Measurements from ENCODE around the gene DSCAML1.

The DSCAML1 gene

DNA sequence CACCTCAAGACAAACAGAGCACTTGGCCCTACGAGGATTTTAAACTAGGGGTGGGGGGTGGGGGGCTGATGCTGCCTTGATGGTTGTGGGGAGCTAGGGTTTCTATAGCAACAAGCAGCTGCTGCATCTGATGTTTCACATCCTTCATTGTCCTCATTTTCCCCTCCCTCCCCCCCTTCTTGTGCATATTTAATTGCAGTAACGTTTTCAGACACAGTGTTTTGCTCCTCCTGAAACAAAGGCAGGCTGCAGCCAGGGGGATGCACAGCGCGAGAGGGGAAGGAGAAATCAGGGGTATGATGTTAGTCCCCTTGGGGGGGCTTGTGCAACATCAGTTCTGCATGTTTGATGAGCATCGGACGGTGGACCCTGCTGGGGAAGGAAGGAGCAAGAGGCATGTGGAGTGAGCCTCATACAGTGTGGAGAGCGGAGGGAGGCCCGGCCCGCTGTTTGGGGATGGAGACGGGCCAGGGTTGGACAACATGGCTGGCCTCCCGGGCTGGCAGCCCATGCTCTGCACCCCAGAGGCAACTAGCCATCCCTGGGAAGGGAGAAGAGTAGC lies 261.1 kb downstream of the DSCAML1 start:
- Histone ChIP-seq H3K14ac (ENCODE audit: low read length) (peak overlapping the region; percentile 31), H3K79me1 (ENCODE audit: low read depth, low read length) (no peaks in the 10 kb centered on the region), H4K91ac (ENCODE audit: low read depth, low read length, poor library complexity) (no peak overlapping the region), H4K8ac (ENCODE audit: low read depth, low read length) (no peak overlapping the region), H3K4me3 (ENCODE audit: low read length in 2 of 2) (no peak overlapping the region), H3K9ac (ENCODE audit: low read depth, low read length, poor library complexity) (no peak overlapping the region), H2BK120ac (ENCODE audit: low read depth, low read length) (no peak overlapping the region), H3K27ac (replicated peaks; ENCODE audit: low read length) (no peak overlapping the region), H3K4me1 (ENCODE audit: control insufficient read depth in 2 of 2, insufficient read depth in 1 of 2, low read depth in 1 of 2, low read length in 2 of 2) (peaks cover 11 to 18% of the 10 kb centered on the region in 2 donors), H2BK15ac (ENCODE audit: low read length) (peak overlapping the region; percentile 45), H3K18ac (ENCODE audit: low read length) (peak overlapping the region; percentile 83), H3K9me3 (replicated peaks in 1 of 2; ENCODE audit: control insufficient read depth in 2 of 2, insufficient read depth in 1 of 2, low read depth in 1 of 2, low read length in 2 of 2) (no peaks in the 10 kb centered on the region), H2BK12ac (ENCODE audit: low read length) (no peak overlapping the region), H2BK5ac (ENCODE audit: low read length) (no peak overlapping the region), H3K4ac (ENCODE audit: low read length) (no peak overlapping the region), H2AK5ac (ENCODE audit: low read depth, low read length) (peak overlapping the region; percentile 92), H3K27me3 (ENCODE audit: control insufficient read depth in 3 of 3, insufficient read depth in 3 of 3, low read depth in 1 of 3, low read length in 3 of 3) (peaks cover 0 to 3% (median 0%) of the 10 kb centered on the region in 3 experiments), H2AFZ (ENCODE audit: low read length) (peak overlapping the region; percentile 57), H3K23ac (ENCODE audit: low read depth, low read length, poor library complexity) (peak overlapping the region; percentile 76), H3K36me3 (replicated peaks in 1 of 2; ENCODE audit: control insufficient read depth in 2 of 2, insufficient read depth in 2 of 2, low read length in 2 of 2) (no peaks in the 10 kb centered on the region), H3K4me2 (ENCODE audit: insufficient read depth, low read length, poor library complexity, severe bottlenecking) (no peak overlapping the region)
- no peak for DNase-seq (ENCODE audit: low spot score)
- no CpG with 5 or more reads among the region's 11 CpGs for WGBS, 2 donors (ENCODE audit: extremely low coverage in 2 of 2, insufficient read length in 2 of 2, insufficient replicate concordance in 1 of 2)

DNA sequence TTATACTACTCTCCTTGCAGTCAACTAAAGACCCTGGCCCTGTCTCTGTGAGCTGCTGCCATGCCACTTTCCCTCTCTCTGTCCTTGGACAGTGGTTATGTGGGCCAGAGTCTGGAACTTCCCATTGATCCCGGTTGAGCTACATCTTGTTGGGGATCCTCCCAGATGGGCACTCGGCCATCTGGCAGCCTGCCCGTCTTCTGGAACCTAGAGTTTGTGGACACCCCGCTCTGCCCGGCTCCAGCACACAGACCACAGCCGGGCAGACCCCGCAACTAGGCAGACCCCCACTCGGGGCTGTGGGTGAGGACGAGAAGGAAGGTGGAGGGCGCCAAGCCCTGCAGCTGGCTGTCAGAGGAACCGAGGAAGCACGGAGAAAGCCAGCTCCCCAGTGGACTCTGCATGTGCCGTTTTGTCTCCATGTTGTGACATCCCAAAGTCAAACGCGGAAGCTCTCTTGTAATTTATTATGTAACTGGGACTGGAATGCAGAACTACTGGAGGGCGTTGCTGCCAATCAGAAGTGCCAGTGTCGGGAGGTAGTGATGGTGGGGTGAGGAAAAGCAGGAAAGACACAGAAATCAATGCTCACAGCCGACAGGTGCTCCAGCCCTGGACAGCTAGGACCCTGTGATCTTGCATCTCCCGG lies 261.7 kb downstream of the DSCAML1 start:
- H3K18ac ChIP-seq (ENCODE audit: low read length): peak overlapping the region; percentile 70
- no peak overlapping the region for H4K8ac ChIP-seq (ENCODE audit: low read depth, low read length)
- H2BK5ac ChIP-seq (ENCODE audit: low read length): no peak overlapping the region
- H3K4ac ChIP-seq (ENCODE audit: low read length): no peak overlapping the region
- no peak overlapping the region for H4K91ac ChIP-seq (ENCODE audit: low read depth, low read length, poor library complexity)
- no peaks in the 10 kb centered on the region for H3K79me1 ChIP-seq (ENCODE audit: low read depth, low read length)
- peaks cover 11 to 18% of the 10 kb centered on the region in 2 donors for H3K4me1 ChIP-seq (ENCODE audit: control insufficient read depth in 2 of 2, insufficient read depth in 1 of 2, low read depth in 1 of 2, low read length in 2 of 2)
- H3K36me3 ChIP-seq (replicated peaks in 1 of 2; ENCODE audit: control insufficient read depth in 2 of 2, insufficient read depth in 2 of 2, low read length in 2 of 2): no peaks in the 10 kb centered on the region
- H3K9ac ChIP-seq (ENCODE audit: low read depth, low read length, poor library complexity): no peak overlapping the region
- H2AK5ac ChIP-seq (ENCODE audit: low read depth, low read length): no peak overlapping the region
- H3K23ac ChIP-seq (ENCODE audit: low read depth, low read length, poor library complexity): no peak overlapping the region
- no peak overlapping the region for H3K14ac ChIP-seq (ENCODE audit: low read length)
- H3K27me3 ChIP-seq (ENCODE audit: control insufficient read depth in 3 of 3, insufficient read depth in 3 of 3, low read depth in 1 of 3, low read length in 3 of 3): peaks cover 0 to 3% (median 0%) of the 10 kb centered on the region in 3 experiments
- DNase-seq (ENCODE audit: low spot score): no peak
- H2AFZ ChIP-seq (ENCODE audit: low read length): no peak overlapping the region
- no peak overlapping the region for H2BK12ac ChIP-seq (ENCODE audit: low read length)
- H3K4me3 ChIP-seq (ENCODE audit: low read length in 2 of 2): no peak overlapping the region
- no peak overlapping the region for H3K4me2 ChIP-seq (ENCODE audit: insufficient read depth, low read length, poor library complexity, severe bottlenecking)
- H2BK15ac ChIP-seq (ENCODE audit: low read length): no peak overlapping the region
- H3K27ac ChIP-seq (replicated peaks; ENCODE audit: low read length): no peak overlapping the region
- WGBS, 2 donors (ENCODE audit: extremely low coverage in 2 of 2, insufficient read length in 2 of 2, insufficient replicate concordance in 1 of 2): no CpG with 5 or more reads among the region's 19 CpGs
- H2BK120ac ChIP-seq (ENCODE audit: low read depth, low read length): no peak overlapping the region
- H3K9me3 ChIP-seq (replicated peaks in 1 of 2; ENCODE audit: control insufficient read depth in 2 of 2, insufficient read depth in 1 of 2, low read depth in 1 of 2, low read length in 2 of 2): no peaks in the 10 kb centered on the region

DNA sequence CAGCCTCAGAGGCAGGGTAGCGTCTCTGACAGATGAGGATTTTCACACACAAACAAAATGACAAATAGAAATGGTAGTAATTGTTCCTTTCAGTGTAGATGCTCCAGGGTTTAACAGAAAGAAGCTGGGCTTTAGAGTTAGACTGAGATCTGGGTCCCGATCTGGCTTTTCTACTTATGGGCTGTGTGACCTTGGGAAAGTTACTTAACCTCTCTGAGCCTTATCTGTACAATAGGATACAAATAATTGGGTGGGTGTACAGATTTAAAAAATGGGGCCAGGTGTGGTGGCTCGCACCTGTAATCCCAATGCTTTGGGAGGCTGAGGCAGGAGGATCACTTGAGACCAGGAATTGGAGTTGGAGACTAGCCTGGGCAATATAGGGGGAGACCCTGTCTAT lies 264.4 kb downstream of the DSCAML1 start:
- H3K27ac ChIP-seq (replicated peaks; ENCODE audit: low read length): no peak overlapping the region
- no peak overlapping the region for H4K91ac ChIP-seq (ENCODE audit: low read depth, low read length, poor library complexity)
- no peak overlapping the region for H2AK5ac ChIP-seq (ENCODE audit: low read depth, low read length)
- no peaks in the 10 kb centered on the region for H3K36me3 ChIP-seq (replicated peaks in 1 of 2; ENCODE audit: control insufficient read depth in 2 of 2, insufficient read depth in 2 of 2, low read length in 2 of 2)
- H3K14ac ChIP-seq (ENCODE audit: low read length): no peak overlapping the region
- no peak overlapping the region for H2AFZ ChIP-seq (ENCODE audit: low read length)
- no peaks in the 10 kb centered on the region for H3K9me3 ChIP-seq (replicated peaks in 1 of 2; ENCODE audit: control insufficient read depth in 2 of 2, insufficient read depth in 1 of 2, low read depth in 1 of 2, low read length in 2 of 2)
- peaks cover 10 to 21% of the 10 kb centered on the region in 2 donors for H3K4me1 ChIP-seq (ENCODE audit: control insufficient read depth in 2 of 2, insufficient read depth in 1 of 2, low read depth in 1 of 2, low read length in 2 of 2)
- no peak overlapping the region for H3K18ac ChIP-seq (ENCODE audit: low read length)
- no peak overlapping the region for H3K23ac ChIP-seq (ENCODE audit: low read depth, low read length, poor library complexity)
- no peak overlapping the region for H3K4me2 ChIP-seq (ENCODE audit: insufficient read depth, low read length, poor library complexity, severe bottlenecking)
- WGBS, 2 donors (ENCODE audit: extremely low coverage in 2 of 2, insufficient read length in 2 of 2, insufficient replicate concordance in 1 of 2): no CpG with 5 or more reads among the region's 3 CpGs
- H3K79me1 ChIP-seq (ENCODE audit: low read depth, low read length): no peaks in the 10 kb centered on the region
- H2BK12ac ChIP-seq (ENCODE audit: low read length): no peak overlapping the region
- no peak overlapping the region for H3K4me3 ChIP-seq (ENCODE audit: low read length in 2 of 2)
- H2BK5ac ChIP-seq (ENCODE audit: low read length): no peak overlapping the region
- H4K8ac ChIP-seq (ENCODE audit: low read depth, low read length): no peak overlapping the region
- no peak overlapping the region for H3K9ac ChIP-seq (ENCODE audit: low read depth, low read length, poor library complexity)
- DNase-seq (ENCODE audit: low spot score): no peak
- H3K4ac ChIP-seq (ENCODE audit: low read length): no peak overlapping the region
- no peak overlapping the region for H2BK15ac ChIP-seq (ENCODE audit: low read length)
- H3K27me3 ChIP-seq (ENCODE audit: control insufficient read depth in 3 of 3, insufficient read depth in 3 of 3, low read depth in 1 of 3, low read length in 3 of 3): peaks cover 0 to 3% (median 0%) of the 10 kb centered on the region in 3 experiments
- no peak overlapping the region for H2BK120ac ChIP-seq (ENCODE audit: low read depth, low read length)

DNA sequence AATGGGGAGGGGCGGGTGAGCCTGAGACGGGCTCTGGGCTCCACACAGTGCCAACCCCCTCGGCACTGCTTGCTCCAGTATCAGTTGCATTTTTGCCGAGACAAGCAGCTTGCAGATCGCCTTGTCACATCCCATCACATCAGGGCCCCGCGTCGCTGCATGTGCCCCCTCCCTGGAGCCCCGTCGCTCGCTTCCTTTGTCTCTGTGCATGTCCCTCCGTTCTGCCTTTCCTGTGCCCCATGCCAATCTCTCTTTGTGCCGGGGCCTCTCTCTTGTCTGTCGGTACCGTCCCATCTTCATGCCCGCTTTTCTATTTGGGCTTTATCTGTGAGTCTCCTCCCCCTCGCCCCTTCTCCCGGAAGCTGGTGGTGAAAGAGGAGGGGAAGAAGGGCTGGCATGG lies 267.2 kb downstream of the DSCAML1 start:
- Histone ChIP-seq H2BK120ac (ENCODE audit: low read depth, low read length) (no peak overlapping the region), H3K36me3 (replicated peaks in 1 of 2; ENCODE audit: control insufficient read depth in 2 of 2, insufficient read depth in 2 of 2, low read length in 2 of 2) (no peaks in the 10 kb centered on the region), H2AK5ac (ENCODE audit: low read depth, low read length) (no peak overlapping the region), H4K91ac (ENCODE audit: low read depth, low read length, poor library complexity) (no peak overlapping the region), H2BK5ac (ENCODE audit: low read length) (no peak overlapping the region), H3K4me2 (ENCODE audit: insufficient read depth, low read length, poor library complexity, severe bottlenecking) (no peak overlapping the region), H2BK15ac (ENCODE audit: low read length) (no peak overlapping the region), H3K4ac (ENCODE audit: low read length) (no peak overlapping the region), H3K9me3 (replicated peaks in 1 of 2; ENCODE audit: control insufficient read depth in 2 of 2, insufficient read depth in 1 of 2, low read depth in 1 of 2, low read length in 2 of 2) (no peaks in the 10 kb centered on the region), H3K27me3 (ENCODE audit: control insufficient read depth in 3 of 3, insufficient read depth in 3 of 3, low read depth in 1 of 3, low read length in 3 of 3) (peaks cover 0 to 3% (median 0%) of the 10 kb centered on the region in 3 experiments), H3K23ac (ENCODE audit: low read depth, low read length, poor library complexity) (no peak overlapping the region), H3K27ac (replicated peaks; ENCODE audit: low read length) (no peak overlapping the region), H3K79me1 (ENCODE audit: low read depth, low read length) (no peaks in the 10 kb centered on the region), H3K4me3 (ENCODE audit: low read length in 2 of 2) (no peak overlapping the region), H2AFZ (ENCODE audit: low read length) (peak overlapping the region; percentile 32), H3K18ac (ENCODE audit: low read length) (no peak overlapping the region), H3K14ac (ENCODE audit: low read length) (peak overlapping the region; percentile 57), H4K8ac (ENCODE audit: low read depth, low read length) (no peak overlapping the region), H2BK12ac (ENCODE audit: low read length) (no peak overlapping the region), H3K4me1 (ENCODE audit: control insufficient read depth in 2 of 2, insufficient read depth in 1 of 2, low read depth in 1 of 2, low read length in 2 of 2) (peaks cover 6 to 9% of the 10 kb centered on the region in 2 donors), H3K9ac (ENCODE audit: low read depth, low read length, poor library complexity) (no peak overlapping the region)
- no peak for DNase-seq (ENCODE audit: low spot score)
- no CpG with 5 or more reads among the region's 18 CpGs for WGBS, 2 donors (ENCODE audit: extremely low coverage in 2 of 2, insufficient read length in 2 of 2, insufficient replicate concordance in 1 of 2)
